HepG2 (cell line): ENCODE results near the gene CCS. TPM values are rescaled to one million over a fixed set of nuclear protein-coding genes. Genes with fewer than 3 reads are reported as not detected.
A peak's percentile ranks its signal among the peaks of the same experiment; 100 is the strongest.

Source experiments
- ATF7-NPFF ChIP-seq: sonication (generic); formaldehyde crosslinking; IDR thresholded peaks from 2 replicates; pipeline ENCODE4 v1.8.1; 2023; ENCODE audit warnings: mild to moderate bottlenecking, low read depth, missing genetic modification reagents, moderate library complexity
- DRAP1 ChIP-seq: IDR thresholded peaks from 2 replicates; pipeline ENCODE4 v1.6.1; 2016; ENCODE audit warnings: missing genetic modification reagents, missing compliant biosample characterization
- ELF1 ChIP-seq: sonication (generic); formaldehyde crosslinking; IDR thresholded peaks from 2 replicates; pipeline ENCODE4 v1.4.0; 2020; ENCODE audit warnings: missing genetic modification reagents
- HNRNPLL ChIP-seq: fragments of 200-400 bp; formaldehyde crosslinking; IDR thresholded peaks from 2 replicates; pipeline ENCODE4 v1.6.1; 2017; ENCODE audit warnings: mild to moderate bottlenecking, low read depth, low read length; ENCODE audit not compliant: poor library complexity, severe bottlenecking
- ISL2 ChIP-seq: sonication (generic); formaldehyde crosslinking; IDR thresholded peaks from 2 replicates; pipeline ENCODE4 v1.5.0; 2020; ENCODE audit warnings: missing genetic modification reagents
- KLF6 ChIP-seq: IDR thresholded peaks from 2 replicates; pipeline ENCODE4 v1.8.0; 2016; ENCODE audit warnings: missing biosample characterization, missing genetic modification reagents
- MTA1 ChIP-seq: sonication (generic); formaldehyde crosslinking; IDR thresholded peaks from 2 replicates; pipeline ENCODE4 v1.4.0; 2020; ENCODE audit warnings: missing genetic modification reagents, mild to moderate bottlenecking, borderline replicate concordance
- POLR2A ChIP-seq, 2 experiments: IDR thresholded peaks; 2 replicates each; pipeline ENCODE4 v1.6.1; 2011; ENCODE audit warnings: low read depth in 2 of 2, low read length in 2 of 2, mild to moderate bottlenecking in 1 of 2, moderate library complexity in 1 of 2; ENCODE audit not compliant: insufficient read depth in 1 of 2
- RFXANK ChIP-seq: IDR thresholded peaks from 2 replicates; pipeline ENCODE4 v1.6.1; 2016
- SP1 ChIP-seq, 2 experiments: fragments of 450-650 bp in 1 of 2; sonication (generic) in 1 of 2; formaldehyde crosslinking in 1 of 2; IDR thresholded peaks; 2 replicates each; pipeline versions ENCODE4 v1.4.0 to v1.6.1; 2016 to 2020; ENCODE audit warnings: missing genetic modification reagents in 1 of 2
- TAF1 ChIP-seq: sonication (generic); formaldehyde crosslinking; IDR thresholded peaks from 2 replicates; pipeline ENCODE4 v1.4.0; 2020; ENCODE audit warnings: missing genetic modification reagents
- THAP8 ChIP-seq: sonication (generic); formaldehyde crosslinking; IDR thresholded peaks from 2 replicates; pipeline ENCODE4 v1.5.1; 2020; ENCODE audit warnings: missing genetic modification reagents, mild to moderate bottlenecking, borderline replicate concordance
- XBP1 ChIP-seq: sonication (generic); formaldehyde crosslinking; IDR thresholded peaks from 2 replicates; pipeline ENCODE4 v1.5.0; 2020; ENCODE audit warnings: missing genetic modification reagents
- ZFY ChIP-seq: sonication (generic); formaldehyde crosslinking; IDR thresholded peaks from 2 replicates; pipeline ENCODE4 v1.4.0; 2020; ENCODE audit warnings: missing genetic modification reagents
- ZNF616 ChIP-seq: sonication (generic); formaldehyde crosslinking; IDR thresholded peaks from 2 replicates; pipeline ENCODE4 v1.5.0; 2020; ENCODE audit warnings: low read depth, mild to moderate bottlenecking, missing genetic modification reagents
- ZNF766 ChIP-seq: sonication (generic); formaldehyde crosslinking; IDR thresholded peaks from 2 replicates; pipeline ENCODE4 v1.5.0; 2020; ENCODE audit warnings: missing genetic modification reagents, borderline replicate concordance
- ZNF883 ChIP-seq: sonication (generic); formaldehyde crosslinking; IDR thresholded peaks from 2 replicates; pipeline ENCODE4 v1.5.1; 2020; ENCODE audit warnings: mild to moderate bottlenecking, missing genetic modification reagents; ENCODE audit errors: not compliant biosample characterization
- polyA plus RNA-seq, 8 experiments: library from polyadenylated mRNA; depleted of rRNA in 3 of 8; stranded (reverse) in 7 of 8; unstranded in 1 of 8; fragments of >200 nt; fragmentation: Illumina TruSeq in 4 of 8; extraction: Trizol in 4 of 8; gene quantifications; 2 replicates each; pipeline versions ENCODE4 v1.2.1 to v1.2.3, GENCODE V29; 2011 to 2016; ENCODE audit warnings: low read depth in 4 of 8, missing spikeins in 1 of 8, mixed read lengths in 1 of 8; ENCODE audit not compliant: insufficient read depth in 1 of 8
- total RNA-seq, 5 experiments: library from RNA; depleted of rRNA; stranded (reverse); fragments of >200 nt; fragmentation: Illumina TruSeq; extraction: Trizol; gene quantifications; 2 replicates each; pipeline ENCODE4 v1.2.3, GENCODE V29; 2016; ENCODE audit warnings: low read depth in 1 of 5
- TF ChIP-seq, protein P1 (sequence below), 2 experiments: sonication (generic) in 1 of 2; formaldehyde crosslinking in 1 of 2; IDR thresholded peaks; 2 replicates each; pipeline versions ENCODE4 v1.4.0 to v1.6.1; 2016 to 2020; ENCODE audit warnings: borderline replicate concordance in 1 of 2, low read depth in 1 of 2, mild to moderate bottlenecking in 1 of 2, missing genetic modification reagents in 1 of 2
- TF ChIP-seq, protein P2 (sequence below): sonication (generic); formaldehyde crosslinking; IDR thresholded peaks from 2 replicates; pipeline ENCODE4 v1.4.0; 2020; ENCODE audit warnings: missing genetic modification reagents

CCS gene
- total and polyA plus RNA-seq, 2 of the 13 experiments (the other 11 are each of a cell fraction or from before 2014, with no cell fraction given) = 25.4 to 44.6 TPM

GRCh38 chr11:66616379-66617154 lies 23.6 kb downstream of the CCS start, which contains the start of gene RBM14 (continued):
- TF ChIP-seq THAP8 (no peak), ZNF766 (CRISPR knock-in tag) (peak; percentile 71; the same call in 1 of the 2 replicates), ZFY (CRISPR knock-in tag) (peak; percentile 47), RFXANK (CRISPR knock-in tag) (peak; percentile 35; the same call in 1 of the 2 replicates), ELF1 (CRISPR knock-in tag) (peak; percentile 38; the same call in 1 of the 2 replicates), POLR2A (IDR thresholded peaks at IDR 0.05; ENCODE audit: insufficient read depth in 1 of 2, low read depth in 2 of 2, low read length in 2 of 2) (peak; percentile 99), KLF6 (CRISPR knock-in tag) (peak; percentile 80; the same call in 1 of the 2 replicates), TAF1 (CRISPR knock-in tag) (peak; percentile 97), ISL2 (CRISPR knock-in tag) (peak; percentile 65; the same call in 1 of the 2 replicates), DRAP1 (CRISPR knock-in tag) (peak; percentile 91), SP1 (IDR thresholded peaks at IDR 0.05) (no peak), SP1 (CRISPR knock-in tag; IDR thresholded peaks at IDR 0.05) (peak; percentile 52; the same call in 1 of the 2 replicates), ZNF883 (peak; percentile 82), ZNF616 (CRISPR knock-in tag) (peak; percentile 57), ATF7-NPFF (CRISPR knock-in tag) (no peak; the same call in 1 of the 2 replicates), HNRNPLL (peak; percentile 46), XBP1 (CRISPR knock-in tag) (peak; percentile 58; the same call in 1 of the 2 replicates), MTA1 (CRISPR knock-in tag) (peak; percentile 72; the same call in 1 of the 2 replicates)
- TF ChIP-seq, protein P1, sequence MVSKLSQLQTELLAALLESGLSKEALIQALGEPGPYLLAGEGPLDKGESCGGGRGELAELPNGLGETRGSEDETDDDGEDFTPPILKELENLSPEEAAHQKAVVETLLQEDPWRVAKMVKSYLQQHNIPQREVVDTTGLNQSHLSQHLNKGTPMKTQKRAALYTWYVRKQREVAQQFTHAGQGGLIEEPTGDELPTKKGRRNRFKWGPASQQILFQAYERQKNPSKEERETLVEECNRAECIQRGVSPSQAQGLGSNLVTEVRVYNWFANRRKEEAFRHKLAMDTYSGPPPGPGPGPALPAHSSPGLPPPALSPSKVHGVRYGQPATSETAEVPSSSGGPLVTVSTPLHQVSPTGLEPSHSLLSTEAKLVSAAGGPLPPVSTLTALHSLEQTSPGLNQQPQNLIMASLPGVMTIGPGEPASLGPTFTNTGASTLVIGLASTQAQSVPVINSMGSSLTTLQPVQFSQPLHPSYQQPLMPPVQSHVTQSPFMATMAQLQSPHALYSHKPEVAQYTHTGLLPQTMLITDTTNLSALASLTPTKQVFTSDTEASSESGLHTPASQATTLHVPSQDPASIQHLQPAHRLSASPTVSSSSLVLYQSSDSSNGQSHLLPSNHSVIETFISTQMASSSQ (IDR thresholded peaks at IDR 0.05; ENCODE audit: low read depth) = no peak
- TF ChIP-seq, protein P1 (CRISPR knock-in tag; IDR thresholded peaks at IDR 0.05; ENCODE audit: borderline replicate concordance) = peak; percentile 66; the same call in 1 of the 2 replicates
- TF ChIP-seq, protein P2, sequence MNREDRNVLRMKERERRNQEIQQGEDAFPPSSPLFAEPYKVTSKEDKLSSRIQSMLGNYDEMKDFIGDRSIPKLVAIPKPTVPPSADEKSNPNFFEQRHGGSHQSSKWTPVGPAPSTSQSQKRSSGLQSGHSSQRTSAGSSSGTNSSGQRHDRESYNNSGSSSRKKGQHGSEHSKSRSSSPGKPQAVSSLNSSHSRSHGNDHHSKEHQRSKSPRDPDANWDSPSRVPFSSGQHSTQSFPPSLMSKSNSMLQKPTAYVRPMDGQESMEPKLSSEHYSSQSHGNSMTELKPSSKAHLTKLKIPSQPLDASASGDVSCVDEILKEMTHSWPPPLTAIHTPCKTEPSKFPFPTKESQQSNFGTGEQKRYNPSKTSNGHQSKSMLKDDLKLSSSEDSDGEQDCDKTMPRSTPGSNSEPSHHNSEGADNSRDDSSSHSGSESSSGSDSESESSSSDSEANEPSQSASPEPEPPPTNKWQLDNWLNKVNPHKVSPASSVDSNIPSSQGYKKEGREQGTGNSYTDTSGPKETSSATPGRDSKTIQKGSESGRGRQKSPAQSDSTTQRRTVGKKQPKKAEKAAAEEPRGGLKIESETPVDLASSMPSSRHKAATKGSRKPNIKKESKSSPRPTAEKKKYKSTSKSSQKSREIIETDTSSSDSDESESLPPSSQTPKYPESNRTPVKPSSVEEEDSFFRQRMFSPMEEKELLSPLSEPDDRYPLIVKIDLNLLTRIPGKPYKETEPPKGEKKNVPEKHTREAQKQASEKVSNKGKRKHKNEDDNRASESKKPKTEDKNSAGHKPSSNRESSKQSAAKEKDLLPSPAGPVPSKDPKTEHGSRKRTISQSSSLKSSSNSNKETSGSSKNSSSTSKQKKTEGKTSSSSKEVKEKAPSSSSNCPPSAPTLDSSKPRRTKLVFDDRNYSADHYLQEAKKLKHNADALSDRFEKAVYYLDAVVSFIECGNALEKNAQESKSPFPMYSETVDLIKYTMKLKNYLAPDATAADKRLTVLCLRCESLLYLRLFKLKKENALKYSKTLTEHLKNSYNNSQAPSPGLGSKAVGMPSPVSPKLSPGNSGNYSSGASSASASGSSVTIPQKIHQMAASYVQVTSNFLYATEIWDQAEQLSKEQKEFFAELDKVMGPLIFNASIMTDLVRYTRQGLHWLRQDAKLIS (CRISPR knock-in tag) = no peak
